Thyroid gland (tissue), 4 donors: ENCODE measurements around the gene FBXL7. TPM values are rescaled to one million over a fixed set of nuclear protein-coding genes. Genes with fewer than 3 reads are reported as not detected.

ENCODE experiments used
- DNase-seq, 2 donors: peaks; one replicate each; pipeline ENCODE4 v3.0.0-alpha.2; 2019
- H3K27ac ChIP-seq, 3 donors: fragments of 200-600 bp; sonication (generic); 1 replicate in 2 of 3; 2 replicates in 1 of 3; pipeline ENCODE4 v1.5.1; 2016 to 2019; ENCODE audit warnings: mild to moderate bottlenecking in 1 of 3, moderate library complexity in 1 of 3
- H3K27me3 ChIP-seq: fragments of 200-600 bp; sonication (generic); one replicate; pipeline ENCODE4 v1.5.1; 2019
- H3K36me3 ChIP-seq, 2 donors: fragments of 200-600 bp; sonication (generic); one replicate each; pipeline ENCODE4 v1.5.1; 2016 to 2019
- H3K4me1 ChIP-seq, 2 donors: fragments of 200-600 bp; sonication (generic); one replicate each; pipeline ENCODE4 v1.5.1; 2017 to 2019
- H3K4me3 ChIP-seq, 3 donors: fragments of 200-600 bp; sonication (generic); replicated peaks in 1 of 3; 1 replicate in 2 of 3; 2 replicates in 1 of 3; pipeline ENCODE4 v1.5.1; 2016; ENCODE audit warnings: mild to moderate bottlenecking in 1 of 3
- H3K9me3 ChIP-seq: fragments of 200-600 bp; sonication (generic); one replicate; pipeline ENCODE4 v1.5.1; 2017
- CTCF ChIP-seq, 6 experiments: fragments of 200-600 bp in 3 of 6; fragments of 450-650 bp in 3 of 6; sonication (generic) in 3 of 6; IDR thresholded peaks; one replicate each; pipeline ENCODE4 v1.5.1; 2016 to 2019; ENCODE audit warnings: antibody characterized with exemption in 6 of 6, mild to moderate bottlenecking in 2 of 6, inconsistent platforms in 1 of 6, moderate library complexity in 1 of 6
- POLR2A ChIP-seq, 2 donors: fragments of 450-650 bp; IDR thresholded peaks; one replicate each; pipeline ENCODE4 v1.6.1; 2017; ENCODE audit warnings: antibody characterized with exemption in 2 of 2, mild to moderate bottlenecking in 2 of 2, moderate library complexity in 1 of 2
- WGBS, 2 donors: methylation state at CpG; one replicate each; pipeline ENCODE4 v1.1.5; 2017; 5-methylcytosine and 5-hydroxymethylcytosine counted together
- intact Hi-C: fragments of 100-400 bp; cut with DNase I; formaldehyde crosslinking; loops from one replicate; pipeline ENCODE4 v1.15.1; 2023
- total RNA-seq, 4 donors: library from RNA; depleted of rRNA; stranded (reverse); fragments of >200 nt; gene quantifications; one replicate each; pipeline ENCODE4 v1.2.3, GENCODE V29; 2016

The FBXL7 gene
- total RNA-seq, 4 donors from 2014 or later = 6.4 to 11.8 (median 9.2) TPM

GRCh38 chr5:15772131-15772530 is 272.2 kb downstream of the FBXL7 start:
- no peak for DNase-seq
- WGBS, 2 donors = 100% methylated on average over 1 of the region's 1 CpG
- H3K4me1 ChIP-seq = no peaks in the 10 kb centered on the region
- TF ChIP-seq POLR2A (IDR thresholded peaks at IDR 0.05) = no peak
- no peak for TF ChIP-seq CTCF (IDR thresholded peaks at IDR 0.05)
- H3K27me3 ChIP-seq = no peaks in the 10 kb centered on the region
- no peak overlapping the region for H3K27ac ChIP-seq
- H3K9me3 ChIP-seq = no peaks in the 10 kb centered on the region
- intact Hi-C loops = no loop called here
- no peaks in the 10 kb centered on the region for H3K36me3 ChIP-seq
- no peak overlapping the region for H3K4me3 ChIP-seq

- Histone ChIP-seq H3K4me1 (no peaks in the 10 kb centered on the region), H3K27me3 (no peaks in the 10 kb centered on the region), H3K36me3 (no peaks in the 10 kb centered on the region), H3K9me3 (no peaks in the 10 kb centered on the region), H3K4me3 (no peak overlapping the region), H3K27ac (no peak overlapping the region)
- no peak for DNase-seq
- intact Hi-C loops = no loop called here
- WGBS, 2 donors = 75 to 84% methylated on average over 2 of the region's 2 CpGs
- TF ChIP-seq CTCF (IDR thresholded peaks at IDR 0.05) = no peak
- no peak for TF ChIP-seq POLR2A (IDR thresholded peaks at IDR 0.05)
Observed at GRCh38 chr5:15774632-15775031, 274.7 kb downstream of the FBXL7 start.

- Histone ChIP-seq H3K36me3 (no peaks in the 10 kb centered on the region), H3K27ac (no peak overlapping the region), H3K9me3 (no peaks in the 10 kb centered on the region), H3K4me1 (no peaks in the 10 kb centered on the region), H3K27me3 (no peaks in the 10 kb centered on the region), H3K4me3 (no peak overlapping the region)
- WGBS, 2 donors = 91 to 95% methylated on average over 2 of the region's 2 CpGs
- no peak for DNase-seq
- no peak for TF ChIP-seq CTCF (IDR thresholded peaks at IDR 0.05)
- TF ChIP-seq POLR2A (IDR thresholded peaks at IDR 0.05) = no peak
- intact Hi-C loops = no loop called here
Observed at GRCh38 chr5:15776346-15776745, 276.4 kb downstream of the FBXL7 start.

GRCh38 chr5:15783734-15784133 is 283.8 kb downstream of the FBXL7 start:
- Histone ChIP-seq H3K9me3 (no peaks in the 10 kb centered on the region), H3K36me3 (no peaks in the 10 kb centered on the region), H3K27ac (no peak overlapping the region), H3K27me3 (no peaks in the 10 kb centered on the region), H3K4me3 (no peak overlapping the region), H3K4me1 (no peaks in the 10 kb centered on the region)
- intact Hi-C loops = no loop called here
- TF ChIP-seq POLR2A (IDR thresholded peaks at IDR 0.05) = no peak
- no peak for DNase-seq

GRCh38 chr5:15785531-15785981 is 285.6 kb downstream of the FBXL7 start:
- Histone ChIP-seq H3K27ac (no peak overlapping the region), H3K27me3 (no peaks in the 10 kb centered on the region), H3K9me3 (no peaks in the 10 kb centered on the region), H3K4me3 (no peak overlapping the region), H3K4me1 (no peaks in the 10 kb centered on the region), H3K36me3 (no peaks in the 10 kb centered on the region)
- TF ChIP-seq POLR2A (IDR thresholded peaks at IDR 0.05) = no peak
- TF ChIP-seq CTCF (IDR thresholded peaks at IDR 0.05) = no peak
- intact Hi-C loops = no loop called here
- 89 to 91% methylated on average over 5 of the region's 5 CpGs for WGBS, 2 donors
- DNase-seq = no peak

- Histone ChIP-seq H3K27me3 (no peaks in the 10 kb centered on the region), H3K4me1 (no peaks in the 10 kb centered on the region), H3K4me3 (no peak overlapping the region), H3K27ac (no peak overlapping the region), H3K9me3 (no peaks in the 10 kb centered on the region), H3K36me3 (no peaks in the 10 kb centered on the region)
- intact Hi-C loops = no loop called here
- no peak for DNase-seq
- TF ChIP-seq CTCF (IDR thresholded peaks at IDR 0.05) (no peak), POLR2A (IDR thresholded peaks at IDR 0.05) (no peak)
Observed at GRCh38 chr5:15786326-15786725, 286.3 kb downstream of the FBXL7 start.
